Measurements from ENCODE around the gene FAM118B.
"Not testable (repeated sequence)": the region's sequence is repeated elsewhere in the genome, so short reads cannot be mapped to it uniquely, and the experiment has no call there.

FAM118B gene

DNA sequence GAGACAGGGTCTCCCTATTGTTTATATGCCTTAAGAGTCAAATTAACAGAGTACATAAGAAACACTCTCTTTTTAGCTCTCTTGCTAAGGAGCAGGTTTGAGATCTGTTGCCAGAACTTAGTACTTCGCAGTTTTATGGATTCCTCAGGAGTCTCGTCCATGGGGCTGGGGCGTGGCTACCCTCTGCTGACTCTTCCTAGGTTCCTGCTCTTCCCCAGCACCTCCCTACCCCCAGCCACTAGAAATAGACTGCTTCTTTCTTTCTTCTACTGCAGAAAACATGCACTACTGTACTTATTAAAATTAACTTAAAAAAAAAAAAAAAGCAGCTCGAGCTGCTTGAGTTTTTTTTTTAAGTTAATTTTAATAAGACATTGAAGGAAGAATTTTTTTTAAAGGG lies 8.0 kb downstream of the FAM118B start:
- DNase-seq (ENCODE audit: low spot score) = no peak

GRCh38 chr11:126224647-126225294 lies 13.2 kb downstream of the FAM118B start:
- no peak for DNase-seq (ENCODE audit: low spot score)

GRCh38 chr11:126225295-126225665 lies 13.7 kb downstream of the FAM118B start:
- no peak for DNase-seq (ENCODE audit: low spot score)

GRCh38 chr11:126226334-126227084 lies 14.9 kb downstream of the FAM118B start:
- no peak for DNase-seq (ENCODE audit: low spot score)

DNA sequence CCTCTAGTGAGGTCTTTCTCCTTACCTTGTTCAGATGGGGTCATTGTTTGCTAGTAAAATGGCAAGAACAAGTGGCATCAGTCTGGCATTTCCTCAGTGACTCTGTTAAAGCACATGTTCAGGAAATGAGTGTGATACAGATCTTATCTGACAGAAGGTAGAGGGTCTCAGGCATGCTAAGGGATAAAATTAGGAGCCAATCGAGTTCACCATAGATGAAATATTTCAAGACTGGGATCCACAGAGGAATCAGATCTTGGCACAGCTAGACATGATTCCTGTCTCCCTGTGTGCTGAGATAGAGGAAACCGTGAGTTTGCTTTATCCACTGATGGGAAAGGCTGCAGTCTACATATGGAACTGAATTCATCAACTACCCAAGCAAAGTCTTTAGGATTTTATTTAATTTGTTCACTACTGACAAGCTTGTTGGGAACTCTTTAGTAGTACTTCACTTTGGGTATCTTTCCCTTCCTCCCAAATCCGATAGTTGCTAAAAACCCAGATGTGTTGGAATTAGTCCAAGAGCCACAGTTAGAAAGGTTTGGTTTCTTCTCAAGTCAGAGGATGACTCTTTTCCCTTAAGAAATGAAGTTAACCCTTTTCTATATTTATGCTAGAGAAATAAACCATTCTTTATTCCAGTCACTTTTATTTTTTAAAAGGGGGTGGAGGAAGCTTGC lies 18.4 kb downstream of the FAM118B start:
- DNase-seq (ENCODE audit: low spot score) = no peak

DNA sequence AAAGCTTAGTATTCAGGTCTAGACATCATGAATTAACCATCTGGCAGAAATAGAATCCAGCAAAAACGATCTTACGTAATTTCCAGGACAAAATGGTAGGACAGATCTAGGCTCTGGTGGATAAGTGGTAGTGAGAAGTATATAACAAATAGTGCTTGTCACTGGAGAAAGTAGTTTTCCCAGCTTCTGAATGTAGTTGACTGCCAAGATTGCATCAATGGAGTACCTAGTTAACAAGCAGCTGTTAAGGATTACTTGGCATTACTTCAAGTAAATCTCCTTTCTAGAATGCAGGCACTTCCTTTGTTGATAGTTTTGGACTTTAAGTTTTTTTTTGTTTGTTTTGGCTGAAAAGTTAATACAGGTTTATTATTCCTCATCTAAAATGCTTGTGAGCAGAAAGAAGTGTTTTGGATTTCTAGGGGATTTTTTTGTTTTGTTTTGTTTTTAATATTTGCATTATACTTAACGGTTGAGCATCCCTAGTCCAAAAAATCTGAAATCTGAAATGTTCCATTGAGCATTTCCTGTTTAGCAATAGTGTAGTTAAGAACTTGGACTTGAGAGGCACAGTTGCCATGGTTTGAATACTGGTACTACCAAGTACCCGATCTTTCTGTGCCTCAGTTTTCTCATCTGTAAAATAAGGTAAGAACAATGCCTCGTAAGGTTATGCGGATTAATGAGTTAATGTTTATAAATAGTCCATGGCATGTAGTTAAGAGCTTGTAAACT lies 20.3 kb downstream of the FAM118B start:
- DNase-seq (ENCODE audit: low spot score) = no peak

DNA sequence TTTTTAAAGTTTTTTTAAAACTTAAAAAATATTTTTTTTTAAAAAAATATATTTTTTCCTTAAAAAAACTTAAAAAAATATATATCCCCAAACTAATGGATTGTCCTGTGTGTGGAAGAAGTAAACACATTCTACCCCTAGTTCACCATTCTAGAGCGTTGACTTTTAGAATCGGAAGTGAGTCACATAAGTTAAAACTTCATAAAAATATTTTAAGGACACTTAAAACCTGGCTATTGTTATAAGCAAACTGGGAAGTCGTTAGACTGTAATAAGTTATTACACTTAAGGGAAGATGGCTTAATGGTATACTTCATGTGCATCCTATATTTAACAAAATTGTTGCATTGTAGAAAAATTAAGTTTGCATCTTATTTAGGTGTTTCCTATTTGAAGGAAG lies 21.1 kb downstream of the FAM118B start:
- no peak for DNase-seq (ENCODE audit: low spot score)

DNA sequence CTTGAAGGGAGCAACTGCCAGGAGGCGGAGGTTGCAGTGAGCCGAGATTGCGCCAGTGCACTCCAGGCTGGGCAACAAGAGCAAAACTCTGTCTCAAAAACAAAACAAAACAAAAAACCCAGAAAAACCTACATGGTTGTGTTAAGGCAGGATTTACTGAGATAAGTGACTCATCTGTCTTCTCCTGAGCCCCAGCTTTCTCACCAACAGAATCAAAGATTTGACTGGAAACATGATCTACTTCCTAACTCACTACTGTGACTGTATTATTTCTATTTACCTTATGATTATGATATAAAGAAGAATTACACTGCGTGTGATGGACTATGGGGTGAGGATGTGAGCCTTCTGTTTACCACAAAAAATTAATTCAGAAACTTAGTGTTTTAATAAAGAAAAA lies 21.8 kb downstream of the FAM118B start:
- no peak for DNase-seq (ENCODE audit: low spot score)

GRCh38 chr11:126246636-126247035 lies 35.1 kb downstream of the FAM118B start:
- no peak for DNase-seq (ENCODE audit: low spot score)

DNA sequence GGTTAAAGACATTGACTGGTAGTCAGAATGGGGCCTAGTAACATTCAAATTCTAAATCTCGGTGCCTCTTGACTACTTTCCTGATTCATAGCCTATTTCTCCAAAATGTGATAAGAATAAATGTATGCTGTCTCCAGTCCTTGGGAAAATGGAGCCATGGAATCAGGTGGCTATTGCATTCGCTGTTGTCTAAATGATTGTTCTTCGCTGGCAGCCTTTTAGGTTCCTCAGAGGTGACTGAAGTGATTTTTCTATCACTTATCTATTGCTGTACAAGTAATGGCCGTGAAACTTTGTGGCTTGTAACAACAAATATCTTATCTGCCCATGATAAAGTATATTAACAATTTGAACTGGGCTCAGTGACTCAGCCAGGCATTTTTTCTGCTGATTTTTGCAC lies 41.7 kb downstream of the FAM118B start:
- DNase-seq (ENCODE audit: low spot score) = no peak

DNA sequence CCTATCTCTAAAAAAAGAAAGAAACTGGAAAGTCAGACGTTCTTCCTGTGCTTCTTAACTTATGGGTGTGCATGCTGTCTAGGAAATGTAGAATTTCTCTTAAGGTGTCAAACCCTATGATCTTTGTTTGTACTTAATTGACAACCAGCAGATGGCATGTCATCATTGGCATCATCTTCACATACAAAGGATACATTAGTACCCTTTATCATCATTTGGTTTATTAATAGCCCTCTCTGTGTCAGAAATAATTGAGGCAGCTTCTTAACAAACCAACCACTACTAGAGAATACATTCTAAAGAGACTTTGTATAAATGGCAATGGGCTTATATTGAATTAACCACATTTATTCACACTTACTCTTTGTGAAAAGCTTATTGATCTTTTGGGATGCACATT lies 43.2 kb downstream of the FAM118B start:
- no peak for DNase-seq (ENCODE audit: low spot score)

DNA sequence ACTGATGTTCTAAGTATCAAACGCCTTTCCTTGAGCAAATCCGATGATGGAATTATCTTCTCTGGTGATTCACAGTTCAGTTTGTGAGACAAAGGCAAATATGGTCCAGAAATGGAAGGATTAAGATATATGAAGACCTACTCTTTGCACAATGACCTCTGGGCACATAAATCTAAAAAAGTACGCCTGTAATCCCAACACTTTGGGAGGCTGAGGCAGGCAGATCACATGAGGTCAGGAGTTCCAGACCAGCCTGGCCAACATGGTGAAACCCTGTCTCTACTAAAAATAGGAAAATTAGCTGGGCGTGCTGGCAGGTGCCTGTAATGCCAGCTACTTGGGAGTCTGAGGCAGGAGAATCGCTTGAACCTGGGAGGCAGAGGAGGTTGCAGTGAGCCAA lies 43.9 kb downstream of the FAM118B start:
- DNase-seq (ENCODE audit: low spot score) = not testable (repeated sequence)

GRCh38 chr11:126256216-126256615 lies 44.6 kb downstream of the FAM118B start:
- no peak for DNase-seq (ENCODE audit: low spot score)

DNA sequence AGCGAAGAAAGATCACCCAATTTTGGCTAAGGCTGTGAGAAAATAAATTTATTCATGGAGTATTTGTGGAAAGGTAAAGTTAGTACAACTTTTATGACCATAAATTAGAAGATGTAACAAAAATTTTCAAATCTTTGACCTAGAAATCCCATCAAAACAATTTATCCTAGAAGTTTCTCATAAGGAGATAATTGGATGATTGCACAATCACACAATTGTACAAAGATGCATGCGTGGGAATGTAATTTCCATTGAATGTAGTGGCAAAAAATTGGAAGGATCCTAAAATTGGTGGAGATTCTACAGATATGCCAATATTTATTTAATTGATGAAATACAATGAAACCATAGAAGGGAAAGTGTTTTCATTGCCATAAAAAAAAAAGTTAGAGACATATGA lies 45.6 kb downstream of the FAM118B start:
- no peak for DNase-seq (ENCODE audit: low spot score)

DNA sequence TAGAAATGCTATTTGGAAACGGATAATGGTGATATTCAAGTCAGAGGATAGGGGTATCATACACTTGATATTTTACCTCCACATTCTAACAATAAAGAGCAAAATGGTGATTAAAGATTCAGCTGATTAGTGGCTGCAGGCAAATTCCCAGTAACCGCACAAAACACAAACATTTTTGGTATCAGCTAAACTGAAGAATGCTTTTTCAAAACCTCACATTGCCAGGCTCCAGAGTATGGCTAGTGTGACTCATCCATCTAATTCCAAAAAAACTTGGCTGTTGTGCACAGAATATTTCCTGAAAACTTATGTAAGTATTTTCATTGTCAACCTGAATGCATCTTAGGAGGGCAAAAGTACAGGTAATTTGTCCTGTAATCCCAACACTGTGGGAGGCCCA lies 46.2 kb downstream of the FAM118B start:
- no peak for DNase-seq (ENCODE audit: low spot score)

DNA sequence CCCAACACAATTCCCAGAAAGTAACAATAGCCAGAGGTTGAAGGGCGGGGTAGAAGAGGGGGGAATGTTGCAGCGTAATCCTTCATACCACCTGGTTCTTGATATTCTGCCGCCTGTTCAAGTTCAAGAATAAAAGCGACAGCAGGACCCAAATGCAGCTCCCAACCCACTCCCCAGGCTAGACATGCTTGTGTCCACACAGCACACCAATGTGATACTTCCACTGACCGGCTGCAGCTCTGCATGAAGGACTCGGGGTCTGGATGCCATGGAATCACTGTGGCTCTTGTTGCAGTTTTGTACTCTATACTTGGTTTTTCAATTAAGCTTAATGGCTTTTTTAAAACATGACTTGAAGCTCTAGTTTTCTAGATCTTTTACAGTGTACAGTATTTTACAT lies 50.6 kb downstream of the FAM118B start:
- DNase-seq (ENCODE audit: low spot score) = no peak

GRCh38 chr11:126263489-126263888 lies 51.9 kb downstream of the FAM118B start:
- DNase-seq (ENCODE audit: low spot score) = no peak

DNA sequence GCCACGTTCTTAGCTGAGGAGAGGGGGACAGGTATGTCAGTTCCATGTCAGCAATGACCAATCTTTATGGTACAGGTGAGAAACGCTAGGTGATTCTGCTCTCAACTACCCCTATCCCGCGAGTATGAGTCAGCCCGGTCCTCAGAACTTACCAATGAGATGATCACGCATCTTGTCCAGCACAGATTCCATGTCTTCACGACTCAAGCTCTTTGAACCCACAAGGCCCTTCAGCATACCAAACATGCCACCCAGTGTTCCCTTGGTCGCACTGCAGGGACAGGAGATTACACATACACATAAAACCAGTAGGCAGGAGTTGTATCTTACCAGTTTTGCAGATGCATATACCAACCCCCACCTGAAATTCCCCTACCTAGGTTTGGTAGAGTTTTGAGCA lies 54.2 kb downstream of the FAM118B start:
- no peak for DNase-seq (ENCODE audit: low spot score)

- DNase-seq (ENCODE audit: low spot score) = no peak
Measured at GRCh38 chr11:126267650-126268049, 56.1 kb downstream of the FAM118B start.

- DNase-seq (ENCODE audit: low spot score) = peak; percentile 22
Measured at GRCh38 chr11:126268361-126268707, 56.8 kb downstream of the FAM118B start.

GRCh38 chr11:126268708-126269579 lies 57.4 kb downstream of the FAM118B start, which contains the start of the genes FOXRED1 and SRPRA:
Gene FOXRED1, plus strand, starts transcription at chr11:126269154. Its CDS starts 53 bp downstream, at chr11:126269207.
Gene SRPRA, minus strand, starts transcription at chr11:126268895. Its CDS starts 91 bp downstream, at chr11:126268804.
- DNase-seq (ENCODE audit: low spot score) = peak; percentile 99

DNA sequence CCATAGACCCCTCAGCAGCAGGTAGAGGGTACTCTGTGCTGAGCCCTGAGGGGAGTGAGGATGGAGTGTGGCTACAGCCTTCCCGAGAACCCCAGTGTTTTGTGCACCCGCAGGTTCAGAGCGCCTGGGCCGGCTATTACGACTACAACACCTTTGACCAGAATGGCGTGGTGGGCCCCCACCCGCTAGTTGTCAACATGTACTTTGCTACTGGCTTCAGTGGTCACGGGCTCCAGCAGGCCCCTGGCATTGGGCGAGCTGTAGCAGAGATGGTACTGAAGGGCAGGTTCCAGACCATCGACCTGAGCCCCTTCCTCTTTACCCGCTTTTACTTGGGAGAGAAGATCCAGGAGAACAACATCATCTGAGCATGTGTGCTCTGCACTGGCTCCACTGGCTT lies 65.7 kb downstream of the FAM118B start:
- DNase-seq (ENCODE audit: low spot score) = no peak

Data from SW480 (cell line).